ENCODE results near the gene ZDHHC11B.
"Not testable (repeated sequence)": the region's sequence is repeated elsewhere in the genome, so short reads cannot be mapped to it uniquely, and the experiment has no call there.

DNA sequence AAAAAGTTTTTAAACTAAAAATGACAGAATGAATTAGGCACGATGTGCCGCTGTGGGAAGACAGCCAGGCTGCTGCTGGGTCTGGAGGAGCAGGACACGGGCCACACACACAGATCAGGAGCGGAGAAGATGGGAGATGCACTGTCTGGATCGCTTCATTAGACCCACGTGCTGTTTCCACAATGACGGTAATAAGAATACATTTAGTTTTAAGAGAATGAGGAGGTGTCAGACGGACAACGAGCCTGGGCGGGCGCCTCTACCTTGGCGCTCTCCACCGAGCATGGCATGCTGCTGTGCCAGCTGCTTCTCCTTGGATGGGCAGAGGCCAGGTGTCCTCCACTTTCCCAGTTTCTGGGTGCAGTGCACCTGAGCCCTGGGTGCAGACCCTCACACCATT is 11.6 kb downstream of the ZDHHC11B start:
- not testable (repeated sequence) for TF ChIP-seq EZH2phosphoT487 (IDR thresholded peaks at IDR 0.05; ENCODE audit: insufficient read depth, low read depth); EZH2 (IDR thresholded peaks at IDR 0.05; ENCODE audit: insufficient read depth, poor library complexity, severe bottlenecking)
